GM19452 (cell line): ENCODE data around the gene SMIM36.
A peak's percentile ranks its signal among the peaks of the same experiment; 100 is the strongest.
"Not testable (repeated sequence)": the region's sequence is repeated elsewhere in the genome, so short reads cannot be mapped to it uniquely, and the experiment has no call there.

Source experiments
- ATAC-seq: cut with Tn5 transposase; IDR thresholded peaks from one replicate; pipeline ENCODE4 v1.9.1; 2021; ENCODE audit not compliant: unreplicated experiment

SMIM36 gene

DNA sequence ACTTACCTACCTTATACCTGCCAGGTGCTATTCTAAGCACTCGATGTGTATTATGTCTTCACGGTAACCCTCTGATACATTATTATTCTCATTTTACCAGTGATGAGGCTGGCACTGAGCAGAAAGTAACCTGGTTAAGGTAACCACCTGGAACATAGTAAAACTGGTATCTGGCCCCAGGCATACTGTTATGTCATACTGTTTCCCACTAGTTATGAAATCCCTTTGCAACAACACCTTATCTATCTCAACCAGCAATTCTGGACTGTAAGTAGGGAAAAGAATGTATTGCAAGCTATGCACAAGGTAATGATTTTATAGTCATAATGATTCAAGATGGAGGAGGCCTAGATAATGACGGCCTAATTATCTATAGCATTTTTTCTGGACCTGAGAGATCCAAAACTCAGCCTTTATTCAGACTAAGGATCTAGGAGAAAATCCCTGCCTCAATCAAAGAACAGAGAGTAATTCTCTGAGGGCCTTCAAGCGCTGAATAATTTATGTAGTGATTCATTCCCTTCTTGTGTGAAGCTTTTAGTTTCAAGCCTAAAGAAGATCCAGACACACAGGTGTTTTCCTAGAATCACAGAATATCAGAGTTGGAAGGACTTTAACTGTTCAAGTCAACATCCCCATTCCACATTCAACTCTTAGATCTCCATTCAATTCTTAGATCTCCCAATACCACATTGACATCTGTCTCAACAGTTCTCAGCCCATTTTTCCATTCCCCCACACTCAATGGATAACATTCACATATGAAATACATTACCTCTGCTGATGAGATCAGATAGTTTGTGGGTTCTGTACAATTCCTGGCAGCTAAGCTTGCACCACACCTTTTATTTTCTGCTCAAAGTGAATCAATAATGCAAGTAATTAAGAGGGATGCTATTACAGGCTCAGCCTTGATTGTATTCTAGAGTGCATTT is 74.8 kb downstream of the SMIM36 start:
- peak; percentile 17 for ATAC-seq

DNA sequence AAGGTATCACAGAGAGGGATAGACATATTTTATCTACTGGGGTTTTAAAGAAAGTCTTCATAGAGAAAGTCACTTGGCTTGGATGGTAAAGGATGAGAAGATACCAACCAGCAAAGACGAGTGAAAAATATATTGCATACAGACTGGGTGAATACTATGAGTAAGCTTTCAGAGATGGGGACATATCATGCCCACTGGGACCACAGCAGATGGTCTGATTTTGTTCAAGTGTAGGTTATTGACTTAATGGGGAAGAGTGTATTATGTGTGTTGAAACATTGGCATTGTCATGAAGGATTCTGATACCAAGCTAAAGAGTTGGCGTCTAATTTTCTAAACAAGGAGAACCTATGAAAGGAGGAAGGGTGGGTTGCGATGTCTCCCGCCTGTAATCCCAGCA is 75.8 kb downstream of the SMIM36 start:
- no peak for ATAC-seq

GRCh38 chr17:55434721-55435120 is 76.5 kb downstream of the SMIM36 start:
- no peak for ATAC-seq

DNA sequence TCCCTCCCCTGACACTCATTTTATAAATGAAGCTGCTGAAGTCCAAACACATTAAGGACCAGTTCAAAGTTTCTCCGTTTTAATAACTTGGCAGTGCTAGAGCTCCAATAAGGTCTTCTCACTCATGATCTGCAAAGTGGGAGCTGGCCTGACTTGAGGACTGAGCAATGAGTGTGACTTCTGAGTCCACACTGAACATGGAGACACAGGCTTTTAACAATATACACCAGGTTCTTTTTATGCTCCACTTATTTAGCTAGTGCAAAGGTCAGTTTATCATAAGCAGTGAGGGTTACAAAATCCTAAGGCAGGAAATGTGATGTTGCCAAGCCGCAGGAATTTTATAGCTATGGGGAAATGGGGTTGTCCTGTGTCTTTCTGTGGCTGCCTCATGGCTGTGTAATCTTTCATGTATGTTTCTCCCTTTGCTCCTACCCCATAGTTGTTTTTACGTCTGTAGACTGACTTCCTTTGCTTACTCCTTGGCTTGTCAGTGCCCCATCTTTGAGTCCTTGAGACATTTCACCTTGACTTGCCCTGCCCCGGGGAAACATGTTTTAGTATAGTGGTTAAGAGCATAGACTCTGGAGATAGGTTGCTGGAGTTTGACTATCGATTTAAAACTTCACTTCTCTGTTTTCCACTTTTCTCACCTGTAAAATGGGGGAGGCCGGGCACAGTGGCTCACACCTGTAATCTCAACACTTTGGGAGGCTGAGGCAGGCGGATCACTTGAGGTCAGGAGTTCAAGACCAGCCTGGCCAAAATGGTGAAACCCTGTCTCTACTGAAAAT is 77.4 kb downstream of the SMIM36 start:
- no peak for ATAC-seq

- no peak for ATAC-seq
Measured at GRCh38 chr17:55433029-55433628, 78.1 kb downstream of the SMIM36 start.

- no peak for ATAC-seq
Measured at GRCh38 chr17:55432358-55433028, 78.8 kb downstream of the SMIM36 start.

- not testable (repeated sequence) for ATAC-seq
Measured at GRCh38 chr17:55431914-55432313, 79.3 kb downstream of the SMIM36 start.

- ATAC-seq: no peak
Measured at GRCh38 chr17:55430541-55431288, 80.5 kb downstream of the SMIM36 start.

DNA sequence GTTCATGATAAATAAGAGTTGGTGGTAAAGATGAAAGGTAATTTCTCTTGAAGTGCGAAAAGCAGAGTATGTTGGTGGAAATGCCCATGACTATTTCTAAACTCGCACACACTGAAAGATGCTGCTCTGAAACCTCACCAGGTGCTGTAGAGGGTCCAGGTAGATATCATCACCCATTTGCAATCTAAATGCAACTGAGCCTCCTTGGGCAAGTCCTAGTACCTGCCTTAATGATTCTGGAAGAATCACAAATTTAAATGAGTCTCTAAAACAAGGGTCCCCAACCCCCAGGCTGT is 83.7 kb downstream of the SMIM36 start:
- peak; percentile 20 for ATAC-seq

GRCh38 chr17:55426851-55427586 is 84.2 kb downstream of the SMIM36 start:
- peak; percentile 64 for ATAC-seq

DNA sequence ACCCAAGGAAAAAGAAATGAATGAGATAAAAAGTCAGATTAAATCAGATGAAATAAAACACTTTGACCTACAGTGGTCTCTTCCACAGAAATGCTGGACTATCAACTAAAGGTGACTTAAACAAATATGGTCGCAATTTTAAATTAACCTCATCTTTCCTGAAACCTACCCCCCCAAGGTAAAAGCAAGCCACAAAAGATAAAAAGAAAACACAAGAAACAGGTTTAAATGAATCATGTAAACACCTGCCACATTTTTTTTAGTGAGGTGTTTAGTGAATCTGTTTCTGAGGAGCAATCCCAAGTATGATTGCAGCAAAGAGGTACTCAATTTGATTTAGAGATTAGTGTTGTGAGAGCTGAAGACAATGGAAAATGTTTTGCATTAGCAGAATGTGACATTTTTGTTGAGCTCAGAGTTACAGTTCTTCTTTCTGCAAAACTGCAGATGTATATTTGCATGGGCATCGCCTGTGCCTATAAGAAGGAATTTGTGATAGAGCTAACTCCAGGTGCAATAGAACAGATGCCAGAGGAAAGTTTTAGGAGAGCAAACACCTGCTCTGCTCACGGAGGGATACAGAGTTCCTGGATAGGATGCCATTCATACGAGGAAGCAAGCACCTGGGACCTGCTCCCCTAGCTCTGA is 86.2 kb downstream of the SMIM36 start:
- ATAC-seq: no peak

DNA sequence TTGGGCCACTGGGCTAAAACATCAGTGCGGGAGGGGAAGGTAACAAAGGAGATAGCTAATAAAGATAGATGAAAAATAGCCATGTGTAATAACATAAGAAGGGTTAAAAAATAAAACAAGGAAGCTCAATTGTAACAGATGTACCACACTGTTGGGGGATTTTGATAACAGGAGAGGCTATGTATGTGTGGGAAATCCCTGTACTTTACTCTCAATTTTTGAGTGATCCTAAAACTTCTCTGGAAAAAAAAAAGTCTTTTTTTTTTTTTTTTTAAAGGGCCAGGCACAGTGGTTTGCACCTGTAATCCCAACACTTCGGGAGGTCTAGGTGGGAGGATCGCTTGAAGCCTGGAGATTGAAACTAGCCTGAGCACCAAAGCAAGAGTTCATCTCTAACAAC is 87.7 kb downstream of the SMIM36 start:
- no peak for ATAC-seq

DNA sequence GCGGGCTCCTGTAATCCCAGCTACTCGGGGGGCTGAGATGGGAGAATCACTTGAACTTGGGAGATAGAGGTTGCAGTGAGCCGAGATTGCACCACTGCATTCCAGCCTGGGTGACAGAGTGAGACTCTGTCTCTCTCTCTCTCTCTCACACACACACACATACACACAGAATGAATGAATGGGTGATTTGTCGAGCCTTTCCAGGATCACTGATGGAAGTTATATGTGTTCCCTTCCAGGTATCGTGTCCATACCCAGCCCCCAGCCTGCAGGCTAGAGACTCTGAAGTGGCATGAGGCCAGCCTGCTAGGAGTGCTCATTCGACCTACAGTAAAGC is 88.5 kb downstream of the SMIM36 start:
- ATAC-seq: not testable (repeated sequence)

- peak; percentile 29 for ATAC-seq
Measured at GRCh38 chr17:55421179-55421934, 89.9 kb downstream of the SMIM36 start, which contains the start of gene MMD. TSS of gene MMD (minus strand) at chr17:55421835. CDS start at chr17:55421695, 140 bp downstream.

DNA sequence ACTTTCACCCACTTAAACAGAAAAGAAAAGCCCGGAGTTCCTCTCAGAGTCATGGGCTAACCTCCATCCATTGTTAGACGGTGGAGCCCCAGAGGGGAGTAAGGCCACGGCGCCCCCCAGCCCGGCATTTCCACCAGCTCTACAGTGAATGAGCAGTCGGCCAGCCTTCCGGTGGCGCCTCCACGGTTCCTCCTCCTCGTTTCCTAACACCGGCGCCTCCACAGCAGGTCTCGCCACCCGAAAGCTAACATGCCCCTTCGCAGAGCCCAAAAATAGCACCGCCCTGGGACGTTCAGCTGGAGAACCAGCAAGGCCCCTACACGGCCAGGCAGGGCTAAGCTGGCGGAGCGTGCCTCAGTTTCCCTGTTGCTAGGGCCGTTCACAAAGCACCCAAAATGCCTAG is 90.5 kb downstream of the SMIM36 start:
- ATAC-seq: no peak

GRCh38 chr17:55420067-55420775 is 91.0 kb downstream of the SMIM36 start:
- ATAC-seq: peak; percentile 28

DNA sequence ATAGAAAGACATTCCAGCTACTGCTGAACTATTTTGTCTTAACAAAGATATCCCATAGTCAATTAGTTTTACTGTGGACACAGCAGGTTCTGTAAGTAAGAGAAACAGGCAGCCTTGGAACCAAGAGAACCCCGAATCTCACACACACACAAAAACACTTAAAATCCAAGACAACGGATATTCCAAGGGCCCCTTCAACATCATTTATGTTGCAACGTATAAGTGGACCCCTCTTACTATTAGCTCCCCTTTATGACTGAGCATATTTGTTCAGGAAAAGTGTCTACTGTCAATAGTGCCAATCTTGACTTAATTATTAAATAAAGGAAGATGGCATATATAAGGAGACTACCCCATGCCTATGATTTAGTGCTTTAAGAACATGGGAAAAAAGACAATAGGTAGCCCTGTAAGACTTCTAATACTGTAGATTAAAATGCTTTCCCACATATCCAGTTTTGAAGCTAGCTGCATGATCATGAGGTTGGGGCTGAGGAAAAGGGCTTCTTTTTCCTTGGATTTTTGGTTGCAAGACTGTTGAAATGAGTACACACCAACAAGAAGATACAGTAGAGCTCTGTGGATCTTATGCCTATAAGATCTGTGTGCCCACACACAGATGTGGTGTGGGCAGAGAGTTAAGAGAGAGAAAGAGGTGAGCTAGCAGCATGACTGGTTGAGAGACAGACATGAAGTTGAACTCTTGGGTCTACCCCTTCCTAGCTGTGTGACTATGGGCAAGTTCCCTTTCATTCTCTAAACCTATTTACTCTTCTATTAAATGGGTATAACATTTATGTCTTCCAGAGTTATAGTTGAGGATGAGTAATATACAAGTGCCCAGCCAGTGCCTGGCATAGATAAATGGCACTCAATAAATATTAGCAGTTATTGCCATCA is 92.6 kb downstream of the SMIM36 start:
- ATAC-seq: no peak
